GM21528 (cell line): ENCODE data around the gene EXOC1.
"Not testable (repeated sequence)": the region's sequence is repeated elsewhere in the genome, so short reads cannot be mapped to it uniquely, and the experiment has no call there.

Experiments used
- ATAC-seq: cut with Tn5 transposase; IDR thresholded peaks from one replicate; pipeline ENCODE4 v1.9.1; 2021; ENCODE audit warnings: mild to moderate bottlenecking, moderate library complexity; ENCODE audit not compliant: unreplicated experiment, low FRiP score

Gene EXOC1, protein sequence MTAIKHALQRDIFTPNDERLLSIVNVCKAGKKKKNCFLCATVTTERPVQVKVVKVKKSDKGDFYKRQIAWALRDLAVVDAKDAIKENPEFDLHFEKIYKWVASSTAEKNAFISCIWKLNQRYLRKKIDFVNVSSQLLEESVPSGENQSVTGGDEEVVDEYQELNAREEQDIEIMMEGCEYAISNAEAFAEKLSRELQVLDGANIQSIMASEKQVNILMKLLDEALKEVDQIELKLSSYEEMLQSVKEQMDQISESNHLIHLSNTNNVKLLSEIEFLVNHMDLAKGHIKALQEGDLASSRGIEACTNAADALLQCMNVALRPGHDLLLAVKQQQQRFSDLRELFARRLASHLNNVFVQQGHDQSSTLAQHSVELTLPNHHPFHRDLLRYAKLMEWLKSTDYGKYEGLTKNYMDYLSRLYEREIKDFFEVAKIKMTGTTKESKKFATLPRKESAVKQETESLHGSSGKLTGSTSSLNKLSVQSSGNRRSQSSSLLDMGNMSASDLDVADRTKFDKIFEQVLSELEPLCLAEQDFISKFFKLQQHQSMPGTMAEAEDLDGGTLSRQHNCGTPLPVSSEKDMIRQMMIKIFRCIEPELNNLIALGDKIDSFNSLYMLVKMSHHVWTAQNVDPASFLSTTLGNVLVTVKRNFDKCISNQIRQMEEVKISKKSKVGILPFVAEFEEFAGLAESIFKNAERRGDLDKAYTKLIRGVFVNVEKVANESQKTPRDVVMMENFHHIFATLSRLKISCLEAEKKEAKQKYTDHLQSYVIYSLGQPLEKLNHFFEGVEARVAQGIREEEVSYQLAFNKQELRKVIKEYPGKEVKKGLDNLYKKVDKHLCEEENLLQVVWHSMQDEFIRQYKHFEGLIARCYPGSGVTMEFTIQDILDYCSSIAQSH

GRCh38 chr4:55853484-55854046 is at the start of gene EXOC1:
Gene EXOC1 (plus strand): TSS chr4:55853648. CDS start chr4:55858324, 4,676 bp downstream.
- ATAC-seq, result peak; percentile 99

- ATAC-seq, result no peak
Observed at GRCh38 chr4:55807556-55807955, 45.9 kb upstream of the EXOC1 start.

DNA sequence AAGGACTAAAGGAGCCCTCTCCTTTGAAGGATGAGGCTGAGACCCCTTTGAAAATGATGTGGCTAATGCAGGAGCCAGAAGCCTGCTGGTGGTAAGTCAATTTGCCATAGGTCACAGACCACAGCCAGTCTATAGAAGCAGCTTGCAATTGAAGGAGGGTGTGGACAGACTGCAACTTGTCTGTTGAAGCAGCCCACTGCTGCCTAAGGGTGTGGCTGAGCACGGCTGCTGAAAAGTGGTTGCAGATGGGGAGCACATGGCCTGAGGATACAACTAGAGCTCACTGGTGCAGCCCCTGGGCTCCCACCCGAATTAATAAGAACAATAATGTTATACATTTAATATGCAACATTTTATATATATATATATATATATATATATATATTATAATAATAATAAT is 45.3 kb upstream of the EXOC1 start:
- no peak for ATAC-seq

DNA sequence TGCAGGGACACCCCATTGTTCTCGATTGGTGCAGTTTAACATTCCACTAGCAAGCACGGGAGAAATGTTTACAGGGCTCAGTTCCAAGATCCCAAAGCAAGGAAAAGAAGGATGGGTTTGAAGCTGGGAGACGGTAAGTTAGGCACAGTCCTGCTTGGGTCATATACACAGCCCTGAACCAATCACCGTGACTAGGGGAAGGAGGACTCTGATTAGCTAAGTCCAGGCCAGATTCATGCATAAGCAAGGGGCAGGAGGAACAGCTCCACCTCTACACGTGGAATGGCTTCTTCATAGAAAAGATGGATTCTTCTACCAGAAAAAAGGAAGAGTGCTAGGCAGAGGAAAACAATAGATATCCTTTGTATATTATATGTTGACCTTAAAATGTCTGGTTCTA is 44.8 kb upstream of the EXOC1 start:
- no peak for ATAC-seq

- ATAC-seq, result no peak
Observed at GRCh38 chr4:55817691-55818090, 35.8 kb upstream of the EXOC1 start.

- no peak for ATAC-seq
Observed at GRCh38 chr4:55819634-55820033, 33.8 kb upstream of the EXOC1 start, which contains the start of gene EXOC1L. Gene EXOC1L (plus strand): TSS chr4:55819790. CDS start chr4:55820027, 237 bp downstream.

DNA sequence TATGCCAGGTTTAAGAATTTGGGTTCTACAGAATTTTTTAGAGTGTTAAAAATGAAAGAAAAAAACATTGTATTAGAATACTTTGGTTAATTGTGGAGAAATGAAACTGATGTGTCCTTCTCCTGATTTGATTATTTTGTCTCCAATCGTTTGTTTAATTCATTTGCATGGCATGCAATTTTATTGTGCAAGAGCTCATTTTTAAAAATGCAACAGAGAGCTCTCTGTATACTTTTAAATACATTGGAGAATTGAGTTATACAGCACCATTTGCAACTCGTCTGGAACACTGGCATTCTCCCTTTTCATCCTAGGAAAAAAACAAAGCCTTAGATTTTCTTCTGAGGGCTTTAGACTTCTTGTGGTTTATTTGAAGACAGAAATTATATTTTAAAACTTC is 33.2 kb upstream of the EXOC1 start:
- ATAC-seq, result no peak

GRCh38 chr4:55822329-55822728 is 31.1 kb upstream of the EXOC1 start:
- ATAC-seq, result no peak

DNA sequence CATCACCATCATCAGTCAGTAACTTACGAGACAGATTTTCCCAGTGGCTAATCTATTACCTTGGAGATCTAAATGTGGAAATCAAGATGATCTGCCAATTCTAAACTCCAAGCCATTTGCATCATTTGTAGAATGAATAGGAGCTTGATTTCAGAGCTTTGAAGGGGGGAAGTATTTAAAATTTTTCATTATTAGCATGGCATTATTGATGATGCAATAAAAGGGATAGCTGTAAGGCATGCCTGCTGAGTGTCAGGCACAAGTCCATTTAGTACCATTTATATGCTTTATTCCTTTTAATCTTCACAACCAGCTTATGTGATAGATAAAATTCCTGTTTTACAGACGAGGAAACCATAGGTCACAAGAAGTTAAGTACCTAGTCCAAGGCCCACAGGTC is 28.6 kb upstream of the EXOC1 start:
- ATAC-seq, result no peak

DNA sequence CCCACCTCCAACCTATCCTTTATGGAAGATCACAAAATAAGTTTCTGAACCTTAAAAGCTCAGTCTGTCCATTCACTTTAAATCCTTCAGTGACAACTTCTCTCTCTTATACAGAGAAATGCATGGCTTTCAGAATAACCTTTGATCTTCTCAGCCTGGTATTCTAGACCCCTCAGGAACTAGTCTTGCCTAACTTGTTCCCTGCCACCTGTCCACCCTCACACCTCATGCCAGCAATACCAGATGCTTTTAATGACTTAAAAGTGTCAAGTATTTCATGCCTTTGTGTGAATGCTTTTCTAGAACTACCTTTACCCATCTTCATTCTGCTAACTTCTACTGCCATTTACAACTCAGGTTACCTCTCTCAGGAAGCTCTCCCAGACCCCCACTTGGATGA is 26.5 kb upstream of the EXOC1 start:
- no peak for ATAC-seq

DNA sequence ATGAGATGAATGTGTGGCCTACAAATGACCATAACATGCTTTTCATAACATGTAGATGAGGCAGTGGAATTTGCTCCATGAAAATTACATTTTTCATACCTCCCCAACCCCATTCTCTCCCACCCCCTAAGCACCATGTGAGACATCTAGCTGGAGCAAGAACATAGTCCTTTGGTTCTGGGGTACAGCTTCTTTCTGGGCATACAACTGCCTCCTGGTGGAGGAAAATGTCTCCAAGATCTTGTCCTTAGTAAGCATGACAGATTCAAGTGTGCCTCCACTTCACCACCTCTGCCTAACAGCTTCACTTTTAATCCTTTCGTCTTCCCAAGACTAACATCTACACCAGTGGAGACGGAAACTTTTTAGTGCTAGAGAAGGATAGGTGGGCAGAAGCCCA is 25.9 kb upstream of the EXOC1 start:
- no peak for ATAC-seq

DNA sequence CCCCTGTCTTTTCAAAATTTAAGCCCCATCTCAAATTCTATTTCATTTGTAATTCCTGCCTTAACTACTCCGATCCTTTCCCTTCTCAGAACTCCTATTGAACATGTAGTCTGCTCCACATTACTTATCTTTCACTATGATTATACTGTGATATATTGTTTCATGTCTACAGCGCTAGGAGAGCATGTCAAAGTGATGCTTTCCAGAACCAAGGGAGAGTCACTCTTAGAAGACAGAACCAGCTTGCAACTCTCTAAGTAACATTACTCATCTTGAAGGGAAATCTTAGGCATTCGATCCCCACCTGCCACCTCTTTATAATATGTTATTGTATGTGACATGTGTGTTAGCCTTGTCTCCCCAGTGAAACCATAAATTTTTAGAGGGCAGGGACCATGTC is 23.4 kb upstream of the EXOC1 start:
- no peak for ATAC-seq

GRCh38 chr4:55830716-55831115 is 22.7 kb upstream of the EXOC1 start:
- no peak for ATAC-seq

GRCh38 chr4:55834086-55834795 is 19.2 kb upstream of the EXOC1 start:
- no peak for ATAC-seq

DNA sequence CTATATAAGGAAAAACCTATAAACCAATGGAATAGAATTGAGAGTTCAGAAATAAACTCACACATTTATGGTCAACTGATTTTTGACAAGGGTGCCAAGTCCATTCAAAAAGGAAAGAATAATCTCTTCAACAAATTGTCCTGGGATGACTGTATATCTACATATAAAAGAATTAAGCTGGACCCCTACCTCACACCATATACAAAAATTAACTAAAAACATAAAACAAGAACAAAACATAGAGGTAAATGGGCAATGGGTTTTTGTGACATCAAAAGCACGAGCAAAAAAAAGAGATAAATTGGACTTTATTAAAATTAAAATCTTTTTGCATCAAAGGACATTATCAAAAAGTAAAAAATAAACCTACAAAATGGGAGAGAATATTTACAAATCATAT is 15.5 kb upstream of the EXOC1 start:
- ATAC-seq, result no peak

DNA sequence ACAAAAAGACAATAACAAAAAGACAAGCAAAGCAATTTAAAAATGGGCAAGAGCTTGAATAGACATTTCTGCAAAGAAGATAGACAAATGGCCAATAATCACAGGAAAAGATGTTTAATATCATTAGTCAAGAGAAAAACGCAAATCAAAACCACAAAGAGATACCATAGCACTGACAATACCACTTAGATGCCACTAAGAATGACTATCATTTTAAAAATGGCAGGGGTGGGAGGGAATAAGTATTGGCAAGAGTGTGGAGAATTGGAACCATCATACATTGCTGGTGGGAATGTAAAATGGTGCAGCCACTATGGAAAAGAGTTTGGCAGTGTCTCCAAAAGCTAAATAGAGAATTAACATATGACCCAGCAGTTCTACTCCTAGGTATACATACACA is 15.1 kb upstream of the EXOC1 start:
- ATAC-seq, result no peak

DNA sequence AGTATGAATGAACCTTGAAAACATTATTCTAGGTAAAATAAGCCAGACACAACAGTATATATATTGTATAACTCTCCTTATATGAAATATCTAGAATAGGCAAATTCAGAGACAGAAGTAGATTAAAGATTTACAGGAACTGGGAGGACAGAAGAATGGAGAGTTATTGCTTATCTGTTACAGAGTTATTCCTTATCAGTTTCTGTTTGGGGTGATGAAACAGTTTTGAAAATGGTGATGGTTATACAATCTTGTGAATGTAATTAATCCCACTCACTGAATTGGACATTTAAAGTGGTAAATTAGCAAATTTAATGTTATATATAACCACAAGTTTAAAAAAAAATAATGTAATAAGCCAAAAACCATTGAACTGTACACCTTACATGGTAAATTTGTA is 14.5 kb upstream of the EXOC1 start:
- ATAC-seq, result no peak

DNA sequence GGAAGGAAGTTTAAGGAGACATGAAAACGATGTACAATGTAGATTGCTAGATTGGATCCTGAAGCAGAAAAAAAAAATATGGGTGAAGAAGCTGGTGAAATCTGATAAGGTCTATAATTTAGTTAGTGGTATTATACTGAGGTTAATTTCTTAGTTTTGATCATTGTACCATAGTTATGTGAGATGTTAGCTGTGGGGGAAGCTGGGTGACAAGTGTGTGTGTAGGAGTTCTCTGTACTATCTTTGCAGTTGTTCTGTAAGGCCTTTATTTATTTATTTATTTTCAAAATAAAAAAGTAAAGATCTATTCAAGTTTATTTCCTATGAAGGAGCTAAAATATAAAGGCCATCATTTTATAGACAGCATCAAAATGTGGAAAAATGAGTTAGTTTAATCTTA is 12.5 kb upstream of the EXOC1 start:
- no peak for ATAC-seq

- not testable (repeated sequence) for ATAC-seq
Observed at GRCh38 chr4:55841373-55842239, 11.8 kb upstream of the EXOC1 start.

DNA sequence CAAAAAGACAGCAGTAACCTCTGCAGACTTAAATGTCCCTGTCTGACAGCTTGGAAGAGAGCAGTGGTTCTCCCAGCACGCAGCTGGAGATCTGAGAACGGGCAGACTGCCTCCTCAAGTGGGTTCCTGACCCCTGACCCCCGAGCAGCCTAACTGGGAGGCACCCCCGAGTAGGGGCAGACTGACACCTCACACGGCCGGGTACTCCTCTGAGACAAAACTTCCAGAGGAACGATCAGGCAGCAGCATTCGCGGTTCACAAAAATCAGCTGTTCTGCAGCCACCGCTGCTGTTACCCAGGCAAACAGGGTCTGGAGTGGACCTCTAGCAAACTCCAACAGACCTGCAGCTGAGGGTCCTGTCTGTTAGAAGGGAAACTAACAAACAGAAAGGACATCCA is 11.1 kb upstream of the EXOC1 start:
- ATAC-seq, result not testable (repeated sequence)
